ENCODE data around the gene PSMB9.

The PSMB9 gene

DNA sequence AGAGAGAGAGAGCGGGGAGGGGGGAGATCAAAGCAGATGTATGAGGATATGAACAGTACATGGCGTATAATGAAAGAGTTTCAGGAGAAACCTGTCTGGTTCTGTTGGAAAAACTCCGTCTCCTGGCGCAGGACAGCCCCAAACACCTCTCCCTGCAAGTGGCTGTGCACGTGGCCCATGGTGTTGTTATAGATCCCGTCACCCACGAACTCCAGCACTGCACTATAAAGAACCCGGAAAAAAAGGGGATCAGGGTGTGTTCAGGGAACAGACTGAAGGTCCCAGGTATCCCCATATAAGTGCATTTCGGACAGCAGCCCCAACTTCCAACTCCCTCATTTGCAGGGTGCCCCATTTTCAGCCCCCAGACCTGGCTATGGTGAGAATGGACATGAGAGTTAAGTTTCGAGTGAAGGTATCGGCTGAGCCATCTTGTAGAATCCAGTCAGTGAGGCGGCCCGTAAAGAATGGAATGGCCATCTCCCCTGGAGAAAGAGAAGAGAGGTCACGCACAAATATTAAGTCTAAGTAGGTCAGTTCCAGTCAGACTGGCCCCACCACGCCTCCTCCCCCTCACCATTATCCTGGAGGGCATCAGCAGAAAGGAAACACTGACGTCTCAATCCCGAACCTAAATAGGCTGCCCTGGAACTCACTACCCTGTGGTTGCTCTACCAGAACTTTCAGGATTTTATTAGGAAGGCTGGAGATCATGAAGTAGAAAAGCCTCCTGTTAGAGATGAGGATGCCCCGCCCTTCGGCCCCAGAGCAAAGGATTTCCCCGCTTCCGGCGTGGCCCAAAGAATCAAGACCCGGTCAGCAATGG lies 1.8 kb upstream of the PSMB9 start:
- H3K27me3 ChIP-seq (ENCODE audit: insufficient read depth, low read length): peaks cover 82% of the 10 kb centered on the region
- H3K27ac ChIP-seq (ENCODE audit: low read length): no peak overlapping the region
- H3K9ac ChIP-seq (ENCODE audit: low read depth, low read length): peak overlapping the region; percentile 64; the same call in 1 of the 2 replicates
- peak overlapping the region; percentile 75 for H3K4me3 ChIP-seq (ENCODE audit: low read length)
- H3K36me3 ChIP-seq (ENCODE audit: insufficient read depth, low read depth, low read length): 0 out of 2 replicates have a peak, but pooled peaks cover 2% of the 10 kb centered on the region
- H3K4me1 ChIP-seq (ENCODE audit: insufficient read depth, low read length): no peaks in the 10 kb centered on the region
- no peaks in the 10 kb centered on the region for H3K9me3 ChIP-seq (ENCODE audit: insufficient read depth, low read depth, low read length)

DNA sequence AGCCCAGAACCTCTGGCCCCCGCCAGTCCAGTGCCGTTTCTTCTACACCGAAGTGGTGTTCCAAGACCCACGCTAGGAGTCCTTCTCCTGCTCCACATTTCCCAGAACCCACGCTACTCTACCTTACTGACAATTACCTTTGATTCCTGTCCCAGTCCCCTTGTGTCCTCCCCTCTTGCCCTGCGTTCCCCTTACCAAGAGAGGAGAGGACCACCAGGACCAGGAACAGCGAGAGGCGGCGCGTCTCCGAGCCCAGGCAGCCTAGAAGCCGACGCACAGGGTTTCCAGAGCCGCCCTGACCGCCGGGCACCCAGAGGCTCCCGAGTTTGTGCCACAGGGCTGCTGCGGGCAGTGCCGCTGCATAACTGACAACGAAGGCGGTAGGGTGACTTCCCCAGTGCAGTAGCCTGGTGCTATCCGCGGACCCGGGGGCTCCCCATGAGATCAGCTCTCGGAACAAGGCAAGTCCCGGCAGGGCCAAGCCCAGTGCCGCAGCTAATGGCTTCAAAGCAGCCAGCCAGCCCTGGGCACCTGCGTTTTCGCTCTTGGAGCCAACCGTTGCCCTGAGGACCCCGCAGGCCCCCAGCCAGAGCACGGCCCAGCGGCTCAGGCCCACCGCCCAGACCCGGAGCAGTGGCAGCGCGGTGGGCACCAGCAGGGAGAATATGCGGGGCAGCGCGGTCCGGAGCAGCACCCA lies 1.0 kb upstream of the PSMB9 start:
- H3K9me3 ChIP-seq (ENCODE audit: insufficient read depth, low read depth, low read length): no peaks in the 10 kb centered on the region
- H3K27ac ChIP-seq (ENCODE audit: low read length): no peak overlapping the region
- H3K27me3 ChIP-seq (ENCODE audit: insufficient read depth, low read length): peaks cover 87% of the 10 kb centered on the region

DNA sequence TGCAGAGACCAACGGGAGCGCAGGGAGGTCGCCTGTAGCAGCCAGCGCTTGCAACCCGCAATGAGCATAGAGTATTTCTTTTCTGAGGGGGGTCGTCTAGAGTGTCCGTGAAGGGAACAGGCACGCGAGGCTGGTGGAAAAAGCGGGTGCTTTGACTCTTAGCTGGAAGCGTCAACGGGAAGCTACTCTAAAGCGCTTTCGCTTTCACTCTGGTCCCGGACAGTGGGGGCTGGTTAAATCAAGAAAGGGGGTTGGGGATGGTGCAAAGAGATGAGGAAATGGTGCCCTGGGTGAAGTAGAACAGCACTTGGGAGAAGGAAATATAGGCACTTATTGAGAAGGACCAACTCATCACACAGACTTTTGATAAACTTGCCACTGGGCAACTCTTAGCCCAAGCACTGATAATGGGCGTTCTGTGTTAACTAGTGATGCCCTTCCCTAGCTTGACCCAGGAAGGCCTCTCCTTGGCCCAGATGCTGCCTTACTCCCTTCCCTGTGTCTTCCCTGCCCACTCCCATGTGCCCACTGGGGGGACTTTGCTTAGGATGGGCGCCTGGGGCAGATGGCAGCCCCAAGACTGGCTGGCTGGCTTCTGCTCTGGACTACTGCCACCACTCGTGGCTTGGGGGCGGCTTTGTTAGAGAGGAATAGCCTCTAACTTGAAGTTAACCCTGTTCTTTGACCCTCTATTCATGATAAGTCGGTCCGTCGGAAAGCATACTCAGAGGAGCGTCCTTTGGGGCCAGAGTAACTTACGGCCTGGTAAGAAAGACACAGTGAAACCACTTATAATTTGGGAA lies 585 bp downstream of the PSMB9 start:
- Histone ChIP-seq H3K9me3 (ENCODE audit: insufficient read depth, low read depth, low read length) (no peaks in the 10 kb centered on the region), H3K27me3 (ENCODE audit: insufficient read depth, low read length) (peaks cover 80% of the 10 kb centered on the region), H3K27ac (ENCODE audit: low read length) (no peak overlapping the region), H3K4me3 (ENCODE audit: low read length) (peak overlapping the region; percentile 75), H3K36me3 (ENCODE audit: insufficient read depth, low read depth, low read length) (0 out of 2 replicates have a peak, but pooled peaks cover 2% of the 10 kb centered on the region), H3K4me1 (ENCODE audit: insufficient read depth, low read length) (no peaks in the 10 kb centered on the region), H3K9ac (ENCODE audit: low read depth, low read length) (peak overlapping the region; percentile 22; the same call in 1 of the 2 replicates)

More for the DNA sequence above, 1.0 kb upstream of the PSMB9 start:
- no peaks in the 10 kb centered on the region for H3K4me1 ChIP-seq (ENCODE audit: insufficient read depth, low read length)
- peak overlapping the region; percentile 75 for H3K4me3 ChIP-seq (ENCODE audit: low read length)
- peak overlapping the region; percentile 64; the same call in 1 of the 2 replicates for H3K9ac ChIP-seq (ENCODE audit: low read depth, low read length)
- 0 out of 2 replicates have a peak, but pooled peaks cover 2% of the 10 kb centered on the region for H3K36me3 ChIP-seq (ENCODE audit: insufficient read depth, low read depth, low read length)

DNA sequence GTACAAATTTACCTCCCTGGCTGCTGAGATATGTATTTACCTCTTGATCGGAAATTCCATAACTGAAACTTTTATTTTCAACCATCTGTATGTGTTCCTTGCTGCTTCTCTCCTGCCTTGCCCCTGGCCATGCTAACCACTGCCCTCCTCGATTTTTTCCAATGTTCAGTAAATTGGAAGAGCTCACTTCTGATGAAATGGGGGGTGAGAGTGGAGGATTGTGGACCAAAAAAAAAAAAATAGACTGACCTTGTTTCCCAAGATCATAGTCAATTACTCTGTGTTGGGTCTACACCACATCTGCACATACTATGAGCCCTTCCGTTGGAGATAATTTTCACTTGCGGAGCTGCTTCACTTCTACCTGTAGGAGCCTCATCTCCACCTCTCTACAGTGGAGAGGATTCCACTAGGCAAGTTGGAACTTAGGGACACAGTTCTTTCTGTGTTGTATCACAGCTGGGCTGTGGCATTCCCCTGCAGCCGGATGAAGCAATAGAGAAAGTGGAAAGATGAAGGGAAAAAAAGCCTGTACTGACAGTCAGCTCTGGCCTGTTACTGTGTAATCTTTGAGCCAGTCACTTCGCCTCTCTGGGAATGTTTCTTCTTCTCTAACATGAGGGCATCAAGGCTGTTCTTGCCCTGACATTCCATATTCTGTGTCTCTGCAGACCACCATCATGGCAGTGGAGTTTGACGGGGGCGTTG lies 1.6 kb downstream of the PSMB9 start:
- 0 out of 2 replicates have a peak, but pooled peaks cover 2% of the 10 kb centered on the region for H3K36me3 ChIP-seq (ENCODE audit: insufficient read depth, low read depth, low read length)
- no peak overlapping the region for H3K9ac ChIP-seq (ENCODE audit: low read depth, low read length)
- H3K9me3 ChIP-seq (ENCODE audit: insufficient read depth, low read depth, low read length): no peaks in the 10 kb centered on the region
- peaks cover 1% of the 10 kb centered on the region; the same call in 1 of the 2 replicates for H3K4me1 ChIP-seq (ENCODE audit: insufficient read depth, low read length)
- H3K27me3 ChIP-seq (ENCODE audit: insufficient read depth, low read length): peaks cover 71% of the 10 kb centered on the region
- H3K4me3 ChIP-seq (ENCODE audit: low read length): no peak overlapping the region
- H3K27ac ChIP-seq (ENCODE audit: low read length): no peak overlapping the region

DNA sequence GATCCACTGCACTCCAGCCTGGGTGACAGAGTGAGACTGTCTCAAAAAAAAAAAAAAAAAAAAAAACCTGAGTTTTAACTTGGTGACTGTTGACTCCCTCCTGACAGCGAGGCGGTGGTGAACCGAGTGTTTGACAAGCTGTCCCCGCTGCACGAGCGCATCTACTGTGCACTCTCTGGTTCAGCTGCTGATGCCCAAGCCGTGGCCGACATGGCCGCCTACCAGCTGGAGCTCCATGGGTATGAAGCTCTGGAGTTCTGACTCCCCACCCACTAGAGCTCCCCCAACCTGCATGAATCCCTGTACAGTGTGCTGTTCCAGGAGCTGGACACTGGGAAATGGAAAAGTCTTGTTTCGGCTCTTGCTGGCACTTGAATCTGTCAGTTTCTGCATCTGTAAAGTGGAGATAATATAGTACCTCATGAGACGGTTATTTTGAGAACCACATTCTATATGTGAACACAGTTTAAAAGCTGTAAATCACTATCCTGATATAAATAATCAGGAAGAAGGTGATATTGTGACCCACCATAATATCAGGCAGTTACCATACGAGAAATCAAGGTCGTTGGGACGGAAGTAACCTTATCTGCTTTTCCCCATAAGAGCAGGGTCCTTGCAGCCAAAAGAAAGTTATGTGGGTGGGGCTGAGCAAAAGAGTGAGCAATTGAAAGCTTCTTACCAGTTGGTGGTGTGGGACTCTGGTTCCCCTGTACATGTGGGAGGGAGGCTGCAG lies 3.3 kb downstream of the PSMB9 start:
- Histone ChIP-seq H3K9me3 (ENCODE audit: insufficient read depth, low read depth, low read length) (no peaks in the 10 kb centered on the region), H3K4me3 (ENCODE audit: low read length) (no peak overlapping the region), H3K4me1 (ENCODE audit: insufficient read depth, low read length) (peaks cover 5% of the 10 kb centered on the region; the same call in 1 of the 2 replicates), H3K36me3 (ENCODE audit: insufficient read depth, low read depth, low read length) (no peaks in the 10 kb centered on the region), H3K27ac (ENCODE audit: low read length) (no peak overlapping the region), H3K27me3 (ENCODE audit: insufficient read depth, low read length) (peaks cover 54% of the 10 kb centered on the region), H3K9ac (ENCODE audit: low read depth, low read length) (no peak overlapping the region)

DNA sequence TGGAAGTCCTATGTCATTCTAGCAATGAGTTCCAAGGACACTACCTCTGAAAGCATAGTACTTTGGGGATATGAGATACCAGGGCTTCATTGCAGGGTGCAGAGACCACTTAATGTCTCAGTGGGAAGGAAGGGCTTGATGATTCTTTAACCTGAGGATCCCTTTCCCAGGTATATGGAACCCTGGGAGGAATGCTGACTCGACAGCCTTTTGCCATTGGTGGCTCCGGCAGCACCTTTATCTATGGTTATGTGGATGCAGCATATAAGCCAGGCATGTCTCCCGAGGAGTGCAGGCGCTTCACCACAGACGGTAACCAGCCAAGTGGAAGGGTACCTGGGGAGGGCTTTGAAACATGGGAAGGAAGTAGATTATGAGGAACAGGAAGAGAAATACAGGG lies 4.2 kb downstream of the PSMB9 start:
- Histone ChIP-seq H3K9me3 (ENCODE audit: insufficient read depth, low read depth, low read length) (no peaks in the 10 kb centered on the region), H3K9ac (ENCODE audit: low read depth, low read length) (no peak overlapping the region), H3K4me1 (ENCODE audit: insufficient read depth, low read length) (peaks cover 5% of the 10 kb centered on the region; the same call in 1 of the 2 replicates), H3K27me3 (ENCODE audit: insufficient read depth, low read length) (peaks cover 45% of the 10 kb centered on the region), H3K27ac (ENCODE audit: low read length) (no peak overlapping the region), H3K4me3 (ENCODE audit: low read length) (no peak overlapping the region), H3K36me3 (ENCODE audit: insufficient read depth, low read depth, low read length) (no peaks in the 10 kb centered on the region)

DNA sequence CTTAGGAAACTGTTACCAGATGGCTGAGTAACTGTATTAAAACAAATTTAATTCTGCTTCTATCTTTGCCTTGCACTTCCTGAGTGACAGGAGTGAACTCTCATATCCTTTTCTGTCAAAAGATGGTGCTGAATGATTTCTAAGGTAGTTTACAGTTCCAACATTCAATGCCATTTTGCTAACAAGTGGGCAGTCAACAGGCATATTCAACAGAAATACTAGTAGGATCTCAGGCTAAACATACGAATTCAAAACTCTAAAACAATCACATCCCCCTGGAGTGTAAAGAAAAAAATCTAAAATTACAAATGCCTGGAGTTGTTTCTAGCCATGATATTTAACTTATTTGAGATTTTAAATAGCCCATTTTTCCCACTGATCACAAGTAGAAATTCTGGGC lies 6.7 kb downstream of the PSMB9 start:
- Histone ChIP-seq H3K36me3 (ENCODE audit: insufficient read depth, low read depth, low read length) (no peaks in the 10 kb centered on the region), H3K27me3 (ENCODE audit: insufficient read depth, low read length) (peaks cover 21% of the 10 kb centered on the region), H3K4me1 (ENCODE audit: insufficient read depth, low read length) (peaks cover 5% of the 10 kb centered on the region; the same call in 1 of the 2 replicates), H3K27ac (ENCODE audit: low read length) (no peak overlapping the region), H3K9ac (ENCODE audit: low read depth, low read length) (peak overlapping the region; percentile 38; the same call in 1 of the 2 replicates), H3K9me3 (ENCODE audit: insufficient read depth, low read depth, low read length) (no peaks in the 10 kb centered on the region), H3K4me3 (ENCODE audit: low read length) (no peak overlapping the region)

DNA sequence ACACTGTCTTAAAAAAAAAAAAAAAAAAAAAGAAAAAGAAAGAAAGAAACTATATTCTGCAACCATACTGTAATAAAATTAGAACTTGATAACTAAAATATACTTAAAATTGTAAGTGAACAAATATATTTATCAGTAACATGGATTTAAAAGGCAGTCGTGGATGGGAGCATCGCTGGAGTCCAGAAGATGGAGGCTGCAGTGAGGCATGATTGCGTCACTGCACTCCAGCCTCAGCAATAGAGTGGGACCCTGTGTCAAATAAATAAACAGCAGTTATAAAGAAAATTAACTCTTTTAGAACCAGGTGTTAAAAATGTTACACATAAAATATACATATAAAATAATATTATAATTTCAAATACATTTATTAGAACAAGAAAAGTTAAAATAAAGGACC lies 8.7 kb downstream of the PSMB9 start:
- H3K27me3 ChIP-seq (ENCODE audit: insufficient read depth, low read length): peaks cover 6% of the 10 kb centered on the region
- H3K27ac ChIP-seq (ENCODE audit: low read length): no peak overlapping the region
- no peak overlapping the region for H3K9ac ChIP-seq (ENCODE audit: low read depth, low read length)
- H3K36me3 ChIP-seq (ENCODE audit: insufficient read depth, low read depth, low read length): no peaks in the 10 kb centered on the region
- peaks cover 5% of the 10 kb centered on the region; the same call in 1 of the 2 replicates for H3K4me1 ChIP-seq (ENCODE audit: insufficient read depth, low read length)
- H3K4me3 ChIP-seq (ENCODE audit: low read length): no peak overlapping the region
- no peaks in the 10 kb centered on the region for H3K9me3 ChIP-seq (ENCODE audit: insufficient read depth, low read depth, low read length)

DNA sequence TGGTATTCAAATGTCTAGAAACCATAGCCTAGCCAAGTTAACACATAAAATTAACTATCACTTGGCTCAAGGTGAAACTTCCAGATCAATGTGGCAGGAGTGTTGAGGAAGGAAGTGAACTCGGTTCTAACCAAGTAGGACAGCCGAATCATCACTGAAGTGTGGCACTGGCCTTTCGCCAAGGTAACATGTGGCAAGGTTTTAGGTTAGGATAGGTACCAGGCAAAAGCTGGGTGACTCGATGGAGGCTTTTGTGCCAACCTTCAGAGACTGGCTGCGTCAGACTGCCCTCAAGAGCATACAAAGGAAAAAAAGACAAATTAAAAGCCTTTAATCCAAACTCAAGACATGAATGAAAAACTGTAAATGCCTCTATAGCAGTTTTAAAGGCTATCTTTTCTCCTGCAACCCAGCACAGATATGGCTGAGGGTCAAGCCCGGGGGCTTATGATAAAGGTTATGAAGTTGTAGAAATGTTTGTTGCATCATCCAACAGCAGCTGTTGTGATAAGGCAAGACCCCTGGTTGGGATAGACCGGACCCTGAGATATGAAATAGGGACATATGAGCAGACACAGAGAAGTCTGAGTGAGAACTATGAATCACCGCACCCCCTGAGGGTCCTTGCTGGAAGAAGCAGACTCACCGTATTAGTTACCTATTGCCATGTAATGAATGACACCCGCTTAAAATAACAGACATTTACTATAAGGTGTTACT lies 11.9 kb downstream of the PSMB9 start:
- H3K36me3 ChIP-seq (ENCODE audit: insufficient read depth, low read depth, low read length): no peaks in the 10 kb centered on the region
- H3K27ac ChIP-seq (ENCODE audit: low read length): no peak overlapping the region
- peaks cover 11% of the 10 kb centered on the region for H3K27me3 ChIP-seq (ENCODE audit: insufficient read depth, low read length)
- H3K4me3 ChIP-seq (ENCODE audit: low read length): no peak overlapping the region
- H3K9me3 ChIP-seq (ENCODE audit: insufficient read depth, low read depth, low read length): no peaks in the 10 kb centered on the region
- no peak overlapping the region for H3K9ac ChIP-seq (ENCODE audit: low read depth, low read length)
- peaks cover 1% of the 10 kb centered on the region; the same call in 1 of the 2 replicates for H3K4me1 ChIP-seq (ENCODE audit: insufficient read depth, low read length)

DNA sequence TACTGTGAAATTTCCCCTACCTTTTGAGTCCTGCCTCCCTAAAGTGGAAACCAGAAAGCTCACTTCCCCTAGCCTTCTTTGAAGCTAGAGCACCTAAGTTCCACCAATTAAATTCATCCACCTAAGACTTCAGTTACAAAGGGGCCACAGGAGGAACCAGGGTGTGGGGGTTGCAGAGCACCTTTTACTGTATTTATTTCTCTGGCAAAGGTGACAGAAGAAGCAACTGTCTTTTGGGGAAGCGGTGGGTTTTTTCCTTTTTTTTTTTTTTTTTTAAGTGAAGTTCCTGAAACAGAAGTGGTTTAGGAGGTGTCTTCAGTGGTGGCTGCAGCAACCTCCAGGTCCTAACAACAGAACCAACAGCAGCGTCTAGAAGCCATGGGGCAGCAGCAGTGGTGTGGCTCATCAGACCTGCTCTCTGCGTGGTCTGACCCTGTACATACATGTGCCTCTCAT lies 13.1 kb downstream of the PSMB9 start:
- Histone ChIP-seq H3K27me3 (ENCODE audit: insufficient read depth, low read length) (peaks cover 11% of the 10 kb centered on the region), H3K9me3 (ENCODE audit: insufficient read depth, low read depth, low read length) (no peaks in the 10 kb centered on the region), H3K9ac (ENCODE audit: low read depth, low read length) (no peak overlapping the region), H3K4me1 (ENCODE audit: insufficient read depth, low read length) (no peaks in the 10 kb centered on the region), H3K27ac (ENCODE audit: low read length) (no peak overlapping the region), H3K4me3 (ENCODE audit: low read length) (no peak overlapping the region), H3K36me3 (ENCODE audit: insufficient read depth, low read depth, low read length) (no peaks in the 10 kb centered on the region)

All from iPS-20b (cell line).